A549 (cell line): ENCODE measurements around the gene UBE2H. TPM values are rescaled to one million over a fixed set of nuclear protein-coding genes. Genes with fewer than 3 reads are reported as not detected.
A peak's percentile ranks its signal among the peaks of the same experiment; 100 is the strongest.
"Not testable (repeated sequence)": the region's sequence is repeated elsewhere in the genome, so short reads cannot be mapped to it uniquely, and the experiment has no call there.

Experiments used
- ATAC-seq, 2 experiments: fragments of 200-7000 bp in 1 of 2; fragments of >200 bp in 1 of 2; cut with Nextera tagmentation in 1 of 2; cut with Tn5 transposase in 1 of 2; 3 replicates each; pipeline versions ENCODE4 v1.8.0 to v1.9.1; 2018 to 2020; ENCODE audit warnings: mild to moderate bottlenecking in 1 of 2, moderate library complexity in 1 of 2
- CTCF ChIA-PET: fragments of 300-600 bp; sonication (Branson Sonifier 250); formaldehyde crosslinking; extraction: SDS; loops from one replicate; lab custom pipeline; 2021; ENCODE audit warnings: antibody characterized with exemption, inconsistent platforms; lab: Yijun Ruan, JAX
- POLR2A ChIA-PET: fragments of 350-600 bp; formaldehyde crosslinking; extraction: SDS; loops from one replicate; lab custom pipeline; 2021; ENCODE audit warnings: antibody characterized with exemption, inconsistent platforms; lab: Yijun Ruan, JAX
- DNase-seq, 2 experiments: peaks; one replicate each; pipeline versions ENCODE4 v3.0.0 to v3.0.0-alpha.2; 2011 to 2016; ENCODE audit warnings: low read depth in 1 of 2, low spot score in 1 of 2
- FAIRE-seq: peaks from 2 replicates; lab custom pipeline; 2011; peaks lifted over from hg19 to GRCh38; lab: Jason Lieb, UNC
- H3K27ac ChIP-seq, 2 experiments: fragments of >200 bp; sonication (Bioruptor Twin); formaldehyde crosslinking; 3 replicates each; pipeline ENCODE4 v1.5.1; 2016 to 2017
- H3K4me1 ChIP-seq: fragments of >200 bp; sonication (Bioruptor Twin); formaldehyde crosslinking; 3 replicates; pipeline ENCODE4 v1.6.1; 2016
- H3K4me2 ChIP-seq: fragments of >200 bp; sonication (Bioruptor Twin); formaldehyde crosslinking; 3 replicates; pipeline ENCODE4 v1.6.1; 2016
- H3K4me3 ChIP-seq: fragments of >200 bp; sonication (Bioruptor Twin); formaldehyde crosslinking; 3 replicates; pipeline ENCODE4 v1.5.1; 2016
- H3K9me3 ChIP-seq: fragments of >200 bp; sonication (Bioruptor Twin); formaldehyde crosslinking; 3 replicates; pipeline ENCODE4 v1.6.1; 2016
- BHLHE40 ChIP-seq: IDR thresholded peaks from 2 replicates; pipeline ENCODE4 v1.6.1; 2012; ENCODE audit warnings: low read depth, low read length, inconsistent platforms
- CBX8 ChIP-seq: fragments of 200-600 bp; sonication (generic); IDR thresholded peaks from 2 replicates; pipeline ENCODE4 v1.6.1; 2016
- E2F6 ChIP-seq: IDR thresholded peaks from 2 replicates; pipeline ENCODE4 v1.6.1; 2012; ENCODE audit warnings: low read depth, borderline replicate concordance
- EHF ChIP-seq: fragments of 250-450 bp; sonication (Bioruptor Pico); IDR thresholded peaks from 2 replicates; pipeline ENCODE4 v1.5.0; 2020; ENCODE audit warnings: mild to moderate bottlenecking
- EP300 ChIP-seq, 2 experiments: fragments of >200 bp; sonication (Bioruptor Twin); formaldehyde crosslinking; IDR thresholded peaks; 2 replicates in 1 of 2; 3 replicates in 1 of 2; pipeline ENCODE4 v1.6.1; 2016 to 2017
- HDAC2 ChIP-seq: fragments of 200-600 bp; sonication (generic); IDR thresholded peaks from 2 replicates; pipeline ENCODE4 v1.6.1; 2016
- HES2 ChIP-seq: fragments of >200 bp; sonication (Bioruptor Twin); formaldehyde crosslinking; IDR thresholded peaks from 2 replicates; pipeline ENCODE4 v1.6.1; 2016
- HEYL ChIP-seq: fragments of 250-450 bp; sonication (Bioruptor Pico); IDR thresholded peaks from 2 replicates; pipeline ENCODE4 v1.8.0; 2021; ENCODE audit warnings: mild to moderate bottlenecking, moderate library complexity
- HOXB5 ChIP-seq: fragments of 250-450 bp; sonication (Bioruptor Pico); IDR thresholded peaks from 2 replicates; pipeline ENCODE4 v1.5.0; 2020; ENCODE audit warnings: mild to moderate bottlenecking, moderate library complexity
- JUN ChIP-seq, 2 experiments: fragments of >200 bp; sonication (Bioruptor Twin); formaldehyde crosslinking; IDR thresholded peaks; 2 replicates in 1 of 2; 3 replicates in 1 of 2; pipeline ENCODE4 v1.6.1; 2016 to 2017
- MAFK ChIP-seq: fragments of 450-650 bp; IDR thresholded peaks from 2 replicates; pipeline ENCODE4 v1.6.1; 2014; ENCODE audit not compliant: partially characterized antibody
- MAX ChIP-seq: IDR thresholded peaks from 2 replicates; pipeline ENCODE4 v1.6.1; 2012
- MAZ ChIP-seq: fragments of 150-350 bp; IDR thresholded peaks from 2 replicates; pipeline ENCODE4 v1.6.1; 2014; ENCODE audit warnings: antibody characterized with exemption, low read depth, low read length, borderline replicate concordance
- POLR2AphosphoS2 ChIP-seq: conservative IDR thresholded peaks from 2 replicates; pipeline ENCODE4 v1.6.1; 2012; ENCODE audit warnings: low read length, improper control_type of control experiment, inconsistent platforms
- RAD21 ChIP-seq, 2 experiments: fragments of >200 bp in 1 of 2; sonication (Bioruptor Twin) in 1 of 2; formaldehyde crosslinking in 1 of 2; IDR thresholded peaks in 1 of 2; conservative IDR thresholded peaks in 1 of 2; 2 replicates in 1 of 2; 3 replicates in 1 of 2; pipeline ENCODE4 v1.6.1; 2012 to 2018; ENCODE audit warnings: inconsistent platforms in 1 of 2
- RARB ChIP-seq: fragments of 250-450 bp; sonication (Bioruptor Pico); IDR thresholded peaks from 2 replicates; pipeline ENCODE4 v1.8.0; 2021; ENCODE audit warnings: mild to moderate bottlenecking, moderate library complexity
- RCOR1 ChIP-seq: fragments of 150-350 bp; IDR thresholded peaks from 2 replicates; pipeline ENCODE4 v1.6.1; 2014; ENCODE audit warnings: antibody characterized with exemption, low read length, low read depth
- RFX5 ChIP-seq: fragments of 450-650 bp; IDR thresholded peaks from 2 replicates; pipeline ENCODE4 v1.7.1; 2014; ENCODE audit warnings: antibody characterized with exemption, mild to moderate bottlenecking, moderate library complexity
- RNF2 ChIP-seq: fragments of 200-600 bp; sonication (generic); IDR thresholded peaks from 2 replicates; pipeline ENCODE4 v1.6.1; 2016; ENCODE audit warnings: low read depth, mild to moderate bottlenecking, antibody characterized with exemption, moderate library complexity, borderline replicate concordance
- SMC3 ChIP-seq: fragments of >200 bp; sonication (Bioruptor Twin); formaldehyde crosslinking; IDR thresholded peaks from 3 replicates; pipeline ENCODE4 v1.6.1; 2018; ENCODE audit warnings: inconsistent platforms
- SREBF2 ChIP-seq: fragments of 450-650 bp; IDR thresholded peaks from 2 replicates; pipeline ENCODE4 v1.6.1; 2014; ENCODE audit warnings: mild to moderate bottlenecking, moderate library complexity
- TFCP2L1 ChIP-seq: fragments of 250-450 bp; sonication (Bioruptor Pico); IDR thresholded peaks from 2 replicates; pipeline ENCODE4 v1.5.0; 2021; ENCODE audit warnings: mild to moderate bottlenecking
- TP53 ChIP-seq: fragments of 250-450 bp; sonication (Bioruptor Pico); IDR thresholded peaks from 2 replicates; pipeline ENCODE4 v1.5.0; 2021; ENCODE audit warnings: mild to moderate bottlenecking, moderate library complexity
- USF2 ChIP-seq: fragments of 450-650 bp; IDR thresholded peaks from 2 replicates; pipeline ENCODE4 v1.6.1; 2014; ENCODE audit warnings: antibody characterized with exemption
- ZSCAN20 ChIP-seq: fragments of 250-450 bp; sonication (Bioruptor Pico); IDR thresholded peaks from 2 replicates; pipeline ENCODE4 v1.8.0; 2022; ENCODE audit warnings: mild to moderate bottlenecking, moderate library complexity
- WGBS: methylation state at CpG from one replicate; pipeline ENCODE4 v1.1.6; 2017; ENCODE audit errors: missing lambda C conversion rate; 5-methylcytosine and 5-hydroxymethylcytosine counted together
- polyA plus RNA-seq, 4 experiments: library from polyadenylated mRNA; depleted of rRNA in 3 of 4; stranded (reverse); fragments of >200 nt; fragmentation: RNase III in 1 of 4; extraction: RNeasy Plus Mini Kit Qiagen cat#74134 plus additional on column Dnase treatment in 1 of 4; gene quantifications; 2 replicates in 3 of 4; 3 replicates in 1 of 4; pipeline ENCODE4 v1.2.3, GENCODE V29; 2011 to 2017

UBE2H gene
- polyA plus RNA-seq, 2 of the 4 experiments (the other 2 are of a cell fraction): 73.5 to 99.2 TPM

GRCh38 chr7:129828078-129828762, 124.5 kb downstream of the UBE2H start:
- Histone ChIP-seq H3K4me3 (no peak overlapping the region), H3K4me1 (peaks cover 56% of the 10 kb centered on the region), H3K4me2 (no peak overlapping the region), H3K9me3 (no peaks in the 10 kb centered on the region), H3K27ac (peak overlapping the region in 1 of 2 experiments; percentile 88; a peak in 3 of 6 replicates)
- POLR2A ChIA-PET: no interaction called here
- no peak for TF ChIP-seq MAFK
- no peak for TF ChIP-seq JUN (IDR thresholded peaks at IDR 0.05)
- TF ChIP-seq RCOR1: no peak
- TF ChIP-seq RAD21 (conservative IDR thresholded peaks at IDR 0.05 in 1 of 2, IDR thresholded peaks at IDR 0.05 in 1 of 2): no peak
- no peak for TF ChIP-seq EHF (CRISPR knock-in tag)
- no peak for TF ChIP-seq MAX
- TF ChIP-seq RNF2: no peak
- no peak for TF ChIP-seq ZSCAN20 (CRISPR knock-in tag)
- FAIRE-seq (no peak), ATAC-seq (no peak), DNase-seq (no peak)
- CTCF ChIA-PET: interaction anchor here (1.1 to 11.3 kb wide), 10 partner anchors 9 to 610 kb away, joined by 3 to 212 read pairs (median 14); no protein-coding TSS in a partner anchor
- WGBS: 86% methylated on average over 18 of the region's 18 CpGs

GRCh38 chr7:129827467-129827990, 125.2 kb downstream of the UBE2H start:
- FAIRE-seq (no peak), DNase-seq (no peak), ATAC-seq (no peak)
- peak overlapping the region in 1 of 2 experiments; percentile 88; a peak in 3 of 6 replicates for H3K27ac ChIP-seq
- no peak for TF ChIP-seq EP300 (IDR thresholded peaks at IDR 0.05)
- TF ChIP-seq HEYL (CRISPR knock-in tag): no peak
- TF ChIP-seq HES2: no peak
- no peak for TF ChIP-seq HDAC2
- TF ChIP-seq RNF2: no peak
- no peak for TF ChIP-seq CBX8
- TF ChIP-seq BHLHE40: no peak
- TF ChIP-seq SREBF2: no peak
- no peak for TF ChIP-seq RFX5
- no peak overlapping the region for H3K4me3 ChIP-seq
- H3K9me3 ChIP-seq: no peaks in the 10 kb centered on the region
- peaks cover 52% of the 10 kb centered on the region for H3K4me1 ChIP-seq
- ChIA-PET CTCF (interaction anchor here (0.6 to 11.3 kb wide), 6 partner anchors 10 to 184 kb away, joined by 3 to 212 read pairs (median 22); no protein-coding TSS in a partner anchor), POLR2A (no interaction called here)
- WGBS: 92% methylated on average over 9 of the region's 9 CpGs
- H3K4me2 ChIP-seq: no peak overlapping the region

GRCh38 chr7:129826895-129827294, 125.9 kb downstream of the UBE2H start:
- POLR2A ChIA-PET, ATAC-seq, H3K9me3 ChIP-seq, DNase-seq, H3K4me3 ChIP-seq, FAIRE-seq, H3K4me2 ChIP-seq: not testable (repeated sequence)
- WGBS: 77% methylated on average over 10 of the region's 10 CpGs
- peak overlapping the region in 1 of 2 experiments; percentile 88; a peak in 2 of 6 replicates for H3K27ac ChIP-seq
- peaks cover 46% of the 10 kb centered on the region for H3K4me1 ChIP-seq
- CTCF ChIA-PET: interaction anchor here (0.6 to 11.3 kb wide), 11 partner anchors 11 to 342 kb away, joined by 3 to 212 read pairs (median 5); no protein-coding TSS in a partner anchor

- ChIA-PET POLR2A (interaction anchor here (0.6 to 1.6 kb wide), 14 partner anchors 18 to 1061 kb away, joined by 3 to 10 read pairs (median 5); partner anchors contain the start of gene STRIP2), CTCF (interaction anchor here (0.5 to 11.3 kb wide), 58 partner anchors 10 to 603 kb away, joined by 3 to 212 read pairs (median 4); no protein-coding TSS in a partner anchor)
- peak overlapping the region; percentile 85 for H3K4me2 ChIP-seq
- no peaks in the 10 kb centered on the region for H3K9me3 ChIP-seq
- DNase-seq (peak; percentile 73 to 91), ATAC-seq (peak; percentile 81 to 87), FAIRE-seq (no peak)
- H3K27ac ChIP-seq: peak overlapping the region; percentile 96 to 98
- peaks cover 31% of the 10 kb centered on the region for H3K4me1 ChIP-seq
- WGBS: 3% methylated on average over 24 of the region's 52 CpGs
- H3K4me3 ChIP-seq: peak overlapping the region; percentile 67
- no peak for TF ChIP-seq RCOR1
- TF ChIP-seq RAD21 (conservative IDR thresholded peaks at IDR 0.05 in 1 of 2, IDR thresholded peaks at IDR 0.05 in 1 of 2): peak; percentile 71 to 97
- TF ChIP-seq POLR2AphosphoS2: peak; percentile 80
- 0 out of 2 replicates have a peak, but pooled peaks have one; percentile 33 for TF ChIP-seq HOXB5 (CRISPR knock-in tag)
- peak; percentile 96 for TF ChIP-seq SMC3
- TF ChIP-seq E2F6: no peak; the same call in 1 of the 2 replicates
- 0 out of 2 replicates have a peak, but pooled peaks have one; percentile 24 for TF ChIP-seq RARB (CRISPR knock-in tag)
- TF ChIP-seq EP300 (IDR thresholded peaks at IDR 0.05): peak in 1 of 2 experiments; percentile 14; a peak in 1 of 5 replicates
- 0 out of 2 replicates have a peak, but pooled peaks have one; percentile 40 for TF ChIP-seq TP53 (CRISPR knock-in tag)
- no peak for TF ChIP-seq HDAC2
- TF ChIP-seq USF2: peak; percentile 49; the same call in 1 of the 2 replicates
- no peak for TF ChIP-seq TFCP2L1
- peak; percentile 88; the same call in 1 of the 2 replicates for TF ChIP-seq MAZ
- peak; percentile 87 for TF ChIP-seq MAX
Measured at GRCh38 chr7:129825209-129825970, 127.4 kb downstream of the UBE2H start.
